OCI-LY7 (cell line): Measurements from ENCODE around the gene ENO4.

Experiments
- CTCF ChIP-seq: fragments of 200-600 bp; sonication (generic); conservative IDR thresholded peaks from 2 replicates; pipeline ENCODE4 v1.5.1; 2014; ENCODE audit warnings: mild to moderate bottlenecking, antibody characterized with exemption, low read length, moderate library complexity, mixed read lengths
- EZH2phosphoT487 ChIP-seq: fragments of 200-600 bp; sonication (generic); IDR thresholded peaks from 2 replicates; pipeline ENCODE4 v1.6.1; 2018; ENCODE audit warnings: low read depth, borderline replicate concordance, mild to moderate bottlenecking, mixed run types, antibody characterized with exemption, low read length, moderate library complexity, mixed read lengths

GRCh38 chr10:116815641-116816415 is 33.5 kb upstream of the ENO4 start:
- no peak for TF ChIP-seq CTCF
- no peak for TF ChIP-seq EZH2phosphoT487
